Measurements from ENCODE around the gene STX17. TPM values are rescaled to one million over a fixed set of nuclear protein-coding genes. Genes with fewer than 3 reads are reported as not detected.
A peak's percentile ranks its signal among the peaks of the same experiment; 100 is the strongest.

The STX17 gene
- total and polyA plus RNA-seq, 2 donors (not counting 3 experiments of a cell fraction or from before 2014, with no cell fraction given) = 5.3 to 17.6 TPM

GRCh38 chr9:99948896-99949295 lies 42.4 kb downstream of the STX17 start:
- POLR2A ChIA-PET = no interaction called here
- Histone ChIP-seq H3K79me2 (ENCODE audit: control insufficient read depth, insufficient read depth, low read length) (no peaks in the 10 kb centered on the region), H3K9ac (replicated peaks; ENCODE audit: extremely low read depth, insufficient read depth, low read length) (peak overlapping the region; percentile 9), H3K9me3 (replicated peaks; ENCODE audit: control insufficient read depth, insufficient read depth, low read length) (no peaks in the 10 kb centered on the region), H3K4me1 (ENCODE audit: control insufficient read depth, extremely low read depth, insufficient read depth, low read length) (peaks cover 7% of the 10 kb centered on the region), H3K36me3 (ENCODE audit: control insufficient read depth in 2 of 2, extremely low read depth in 1 of 2, insufficient read depth in 2 of 2, low read length in 2 of 2) (no peaks in the 10 kb centered on the region), H2AFZ (ENCODE audit: low read depth, low read length) (no peak overlapping the region), H3K4me2 (ENCODE audit: insufficient read depth, low read length) (peak overlapping the region; percentile 60), H3K27ac (ENCODE audit: insufficient read depth, low read depth, low read length) (peak overlapping the region; percentile 55), H3K9me1 (replicated peaks; ENCODE audit: control insufficient read depth, extremely low read depth, insufficient read depth, low read length) (no peaks in the 10 kb centered on the region), H3K27me3 (ENCODE audit: control insufficient read depth in 2 of 2, insufficient read depth in 2 of 2, low read length in 2 of 2) (no peaks in the 10 kb centered on the region), H3K4me3 (replicated peaks in 1 of 3; ENCODE audit: insufficient read depth in 1 of 3, low read depth in 1 of 3, low read length in 3 of 3) (no peak overlapping the region), H4K20me1 (replicated peaks; ENCODE audit: control insufficient read depth, extremely low read depth, insufficient read depth, low read length) (no peaks in the 10 kb centered on the region)
- CTCF ChIA-PET = interaction anchor here (0.8 to 2.2 kb wide), 9 partner anchors 8 to 786 kb away, joined by 3 to 11 read pairs (median 3); partner anchors contain the start of gene STX17
- intact Hi-C loops (cut with micrococcal nuclease) (loop anchor here (2.0 to 5.0 kb wide), 2 partner anchors 42 to 127 kb away; partner anchors contain the start of genes NR4A3 and STX17), dilution Hi-C loops (cut with MboI; ENCODE audit: extremely low pct_ligation_motif_present, low sequenced_read_pairs) (no loop called here)
- TF ChIP-seq JUN (IDR thresholded peaks at IDR 0.05; ENCODE audit: borderline replicate concordance, insufficient read depth, insufficient read length, low read depth) (no peak), FOS (IDR thresholded peaks at IDR 0.05; ENCODE audit: borderline replicate concordance, insufficient read depth, low read length) (no peak), CTCF (IDR thresholded peaks at IDR 0.05; ENCODE audit: extremely low read depth in 1 of 2, insufficient read depth in 1 of 2, low read depth in 1 of 2, low read length in 2 of 2) (no peak), EZH2 (IDR thresholded peaks at IDR 0.05; ENCODE audit: borderline replicate concordance, low read depth, low read length, severe bottlenecking) (no peak), MYC (IDR thresholded peaks at IDR 0.05; ENCODE audit: low read depth, low read length) (no peak), GATA2 (IDR thresholded peaks at IDR 0.05; ENCODE audit: insufficient read depth, insufficient read length, low read depth, low read length) (no peak), POLR2AphosphoS5 (IDR thresholded peaks at IDR 0.05; ENCODE audit: insufficient read depth, low read depth, low read length) (no peak), POLR2A (IDR thresholded peaks at IDR 0.05; ENCODE audit: low read depth, low read length) (no peak)
- TF ChIP-seq, protein P1, sequence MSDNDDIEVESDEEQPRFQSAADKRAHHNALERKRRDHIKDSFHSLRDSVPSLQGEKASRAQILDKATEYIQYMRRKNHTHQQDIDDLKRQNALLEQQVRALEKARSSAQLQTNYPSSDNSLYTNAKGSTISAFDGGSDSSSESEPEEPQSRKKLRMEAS (IDR thresholded peaks at IDR 0.05; ENCODE audit: insufficient read depth, insufficient read length) = no peak
- FAIRE-seq = peak; percentile 87
- no TSS peak for BruUV-seq (replicated peaks)
- DNase-seq (ENCODE audit: low read depth, low spot score) = peak; percentile 92
